ENCODE results near the gene FLNC.

GRCh38 chr7:128876586-128876977 is 46.4 kb downstream of the FLNC start:
- TF ChIP-seq CTCF (IDR thresholded peaks at IDR 0.05) (no peak), POLR2A (IDR thresholded peaks at IDR 0.05) (no peak), POLR2AphosphoS5 (IDR thresholded peaks at IDR 0.05; ENCODE audit: insufficient read depth in 1 of 2, low read depth in 1 of 2) (no peak)
